Activated CD8-positive, alpha-beta memory T cell treated with anti-CD3 and anti-CD28 coated beads for 4 hours (primary cell): ENCODE data around the gene TANGO2.
"Not testable (repeated sequence)": the region's sequence is repeated elsewhere in the genome, so short reads cannot be mapped to it uniquely, and the experiment has no call there.

ENCODE experiments used
- DNase-seq, 2 donors: peaks; one replicate each; pipeline ENCODE4 v3.0.0-alpha.2; 2020; ENCODE audit warnings: low read depth in 2 of 2

Gene TANGO2

DNA sequence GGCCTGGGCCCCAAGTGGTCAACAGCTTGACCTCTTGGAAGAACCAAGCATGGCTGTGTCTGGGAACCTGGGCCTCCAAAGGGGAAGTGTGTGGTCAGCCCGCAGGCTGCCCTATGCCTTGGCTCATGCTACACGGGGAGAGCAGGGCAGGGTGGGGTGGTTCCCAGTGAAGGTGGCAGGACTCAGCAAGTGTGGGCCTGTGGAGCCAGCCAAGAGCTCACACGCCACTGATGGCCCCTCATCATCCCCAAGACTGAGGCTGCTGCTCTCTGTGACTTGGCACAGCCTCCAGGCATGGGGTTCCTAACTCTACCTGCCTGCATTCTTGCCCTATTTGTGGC lies 43.2 kb downstream of the TANGO2 start:
- DNase-seq: no peak

DNA sequence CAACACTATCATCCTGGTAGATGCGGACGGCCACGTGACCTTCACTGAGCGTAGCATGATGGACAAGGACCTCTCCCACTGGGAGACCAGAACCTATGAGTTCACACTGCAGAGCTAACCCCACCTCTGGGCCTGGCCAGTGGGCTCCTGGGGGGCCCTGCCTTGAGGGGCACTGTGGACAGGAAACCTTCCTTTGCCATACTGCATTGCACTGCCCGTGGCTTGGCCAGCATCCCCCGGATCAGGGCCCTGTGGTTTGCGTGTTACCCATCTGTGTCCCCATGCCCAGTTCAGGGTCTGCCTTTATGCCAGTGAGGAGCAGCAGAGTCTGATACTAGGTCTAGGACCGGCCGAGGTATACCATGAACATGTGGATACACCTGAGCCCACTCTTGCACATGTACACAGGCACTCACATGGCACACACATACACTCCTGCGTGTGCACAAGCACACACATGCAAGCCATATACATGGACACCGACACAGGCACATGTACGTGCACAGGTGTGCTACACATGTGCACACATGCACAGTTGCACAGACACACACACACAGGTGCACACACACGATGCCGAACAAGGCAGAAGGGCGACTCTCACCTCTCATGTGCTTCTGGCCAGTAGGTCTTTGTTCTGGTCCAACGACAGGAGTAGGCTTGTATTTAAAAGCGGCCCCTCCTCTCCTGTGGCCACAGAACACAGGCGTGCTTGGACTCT lies 43.8 kb downstream of the TANGO2 start:
- no peak for DNase-seq

DNA sequence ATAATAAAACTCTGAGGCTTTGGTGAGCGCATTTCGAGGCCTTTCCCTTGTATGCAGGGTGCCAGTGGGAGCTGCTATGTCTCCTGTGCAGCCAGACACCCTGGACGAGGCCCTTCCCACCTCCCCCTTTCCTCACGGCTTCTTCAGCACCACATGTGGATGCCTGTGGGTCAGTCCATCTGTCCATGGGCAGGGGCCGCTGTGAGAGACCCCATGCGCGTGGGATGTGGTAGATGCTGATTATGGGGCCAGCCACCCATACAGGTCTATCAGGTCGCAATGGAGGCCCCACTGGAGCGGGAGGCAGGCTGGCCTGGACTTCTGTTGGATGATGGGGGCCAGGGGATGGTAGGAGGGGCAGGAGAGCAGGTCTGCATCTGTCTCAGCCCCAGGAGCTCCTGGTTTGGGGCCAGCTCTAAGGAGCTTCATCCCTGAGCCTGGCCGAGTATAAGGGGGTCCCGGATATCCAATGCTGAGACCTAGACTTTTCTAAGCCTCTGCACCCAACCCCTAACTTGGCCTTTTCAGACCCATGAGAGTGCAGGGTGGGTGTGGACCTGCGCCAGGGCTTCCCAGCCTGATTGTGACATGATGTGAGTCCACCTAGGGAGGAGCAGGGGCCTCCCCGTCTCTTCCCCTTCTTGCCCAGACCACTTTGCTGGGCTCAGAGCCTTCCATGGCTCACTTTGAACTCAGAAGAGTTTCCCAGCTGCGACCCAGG lies 45.1 kb downstream of the TANGO2 start:
- no peak for DNase-seq

DNA sequence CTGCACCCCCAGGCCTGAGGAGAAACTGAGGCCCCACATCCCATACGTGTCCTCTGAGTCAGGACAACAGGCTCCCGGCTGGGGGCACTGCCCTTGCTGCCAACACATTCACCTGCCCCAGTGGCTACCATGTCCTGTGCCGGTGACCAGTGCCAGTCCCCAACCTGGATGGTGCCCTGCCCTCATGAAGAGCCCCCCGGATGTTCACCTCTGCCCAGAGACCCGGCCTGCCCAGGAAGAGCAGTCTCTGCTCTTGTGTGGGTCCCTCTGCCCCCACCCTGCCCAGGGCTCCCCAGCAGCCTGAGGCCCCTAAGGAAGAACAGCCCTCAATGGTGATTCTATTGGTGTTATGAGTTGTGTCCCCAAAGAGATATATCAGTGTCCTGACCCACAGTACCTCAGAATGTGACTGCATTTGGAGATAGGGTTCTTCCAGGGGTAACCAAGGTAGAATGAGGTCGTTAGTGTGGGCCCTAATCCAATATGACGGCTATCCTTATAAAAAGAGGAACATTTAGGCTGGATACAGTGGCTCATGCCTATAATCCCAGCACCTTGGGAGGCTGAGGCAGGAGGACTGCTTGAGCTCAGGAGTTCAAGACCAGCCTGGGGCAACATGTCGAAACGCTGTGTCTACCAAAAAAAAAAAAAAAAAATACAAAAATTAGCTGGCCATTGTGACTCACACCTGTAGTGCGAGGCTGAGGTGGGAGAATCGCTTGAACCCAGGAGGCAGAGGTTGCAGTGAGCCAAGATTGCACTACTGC lies 45.9 kb downstream of the TANGO2 start:
- DNase-seq: no peak

DNA sequence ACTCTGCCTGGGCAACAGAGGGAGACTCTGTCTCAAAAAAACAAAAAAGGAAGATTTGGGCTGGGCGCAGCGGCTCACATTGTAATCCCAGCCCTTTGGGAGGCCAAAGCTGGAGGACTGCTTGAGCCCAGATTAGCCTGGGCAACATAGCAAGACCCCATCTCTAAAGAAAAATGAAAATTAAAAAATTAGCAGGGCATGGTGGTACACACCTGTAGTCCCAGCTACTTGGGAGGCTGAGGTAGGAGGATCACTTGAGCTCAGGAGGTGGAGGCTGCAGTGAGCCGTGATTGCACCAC lies 46.4 kb downstream of the TANGO2 start:
- DNase-seq: not testable (repeated sequence)

DNA sequence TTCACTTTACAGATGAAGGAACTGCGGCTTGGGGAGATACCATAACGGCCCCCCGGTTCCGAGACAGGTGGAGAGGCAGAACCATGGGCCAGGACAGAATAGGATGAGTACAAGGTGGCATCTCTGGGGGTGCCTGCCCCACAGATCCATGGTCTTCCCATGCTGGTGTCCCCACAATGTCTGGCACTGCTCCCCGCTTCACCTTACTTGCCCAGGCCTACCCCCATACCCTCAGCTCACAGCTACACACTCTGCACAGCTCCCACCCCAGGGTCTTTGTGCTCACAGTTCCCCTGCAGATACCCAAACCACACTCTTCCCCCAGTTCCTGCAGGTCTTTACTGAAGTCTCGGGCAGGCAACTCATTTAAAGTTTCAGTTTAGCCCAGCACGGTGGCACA lies 47.7 kb downstream of the TANGO2 start:
- DNase-seq: no peak

DNA sequence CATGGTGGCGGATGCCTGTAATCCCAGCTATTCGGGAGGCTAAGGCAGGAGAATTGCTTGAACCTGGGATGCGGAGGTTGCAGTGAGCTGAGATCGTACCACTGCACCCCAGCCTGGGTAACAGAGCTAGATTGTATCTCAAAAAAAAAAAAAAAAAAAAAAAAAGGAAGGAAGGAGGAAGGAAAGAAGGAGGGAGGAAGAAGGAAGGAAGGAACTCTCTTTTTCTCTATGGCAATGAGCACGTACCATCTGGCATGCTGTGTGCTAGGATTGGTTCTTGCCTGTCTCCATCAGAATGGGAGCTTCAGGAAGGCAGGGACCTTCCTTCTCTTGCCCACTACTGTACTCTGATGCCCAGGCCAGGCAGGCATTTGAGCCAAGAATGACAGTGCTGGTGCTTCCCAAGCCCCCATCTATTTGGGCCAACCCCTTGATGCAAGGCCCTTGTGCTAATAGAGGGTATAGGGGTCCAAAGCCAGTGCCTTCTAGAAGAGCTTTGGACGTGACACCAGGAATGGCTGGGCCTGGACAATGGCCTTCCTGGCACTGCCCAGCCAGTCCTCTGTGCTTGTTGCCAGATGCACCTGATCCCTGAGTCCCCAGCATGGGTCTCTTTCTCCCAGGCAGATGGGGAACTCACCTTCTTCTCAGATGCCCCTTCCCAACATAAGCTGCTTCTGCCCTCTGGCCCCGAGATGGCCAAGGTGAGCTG lies 48.6 kb downstream of the TANGO2 start:
- no peak for DNase-seq

DNA sequence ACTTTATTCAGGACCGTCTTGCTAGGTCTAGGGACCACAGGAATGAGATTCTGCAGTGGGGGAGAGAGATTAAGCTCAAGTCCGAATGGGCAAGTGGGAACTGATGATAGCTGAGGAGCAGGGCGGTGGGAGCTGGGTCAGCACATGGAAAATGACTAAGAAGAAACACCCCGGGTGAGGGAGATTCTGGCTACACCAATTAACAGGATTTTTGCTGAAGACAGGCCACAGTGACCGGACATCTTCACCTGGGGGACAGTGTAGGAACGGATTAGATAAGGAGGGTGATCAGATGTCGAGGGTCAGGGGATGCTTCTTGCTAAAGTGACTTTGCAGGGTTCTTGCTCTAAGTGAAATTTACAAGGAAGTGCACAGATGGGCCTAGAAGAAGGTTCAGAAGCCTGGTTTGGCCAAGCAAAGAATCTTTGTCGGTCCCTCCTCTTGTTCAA lies 50.6 kb downstream of the TANGO2 start:
- no peak for DNase-seq

DNA sequence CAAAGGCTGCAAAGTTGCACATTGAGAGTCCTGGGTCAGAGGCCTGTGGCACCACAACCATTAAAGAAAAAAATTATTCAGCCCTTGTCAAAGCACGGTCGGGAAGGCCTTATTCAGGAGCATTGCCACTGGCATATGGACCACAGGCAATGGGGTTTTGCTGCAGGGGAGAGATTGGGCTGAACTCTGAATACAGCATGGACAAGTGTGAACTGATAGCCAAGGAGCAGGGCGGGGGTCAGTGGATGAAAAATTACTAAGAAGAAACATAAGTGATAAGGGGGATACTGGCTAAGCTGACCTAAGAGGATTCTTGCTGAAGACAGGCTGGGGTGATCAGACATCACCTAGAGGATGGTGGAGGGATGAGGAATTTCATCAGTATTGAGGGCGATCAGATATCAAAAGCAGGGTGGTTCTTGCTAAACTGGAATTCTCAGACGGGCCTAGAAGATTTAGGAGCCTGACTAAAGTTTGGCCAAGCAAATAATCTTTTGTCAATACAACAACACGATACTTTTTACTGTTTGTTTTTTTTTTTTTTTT lies 55.8 kb downstream of the TANGO2 start:
- no peak for DNase-seq

DNA sequence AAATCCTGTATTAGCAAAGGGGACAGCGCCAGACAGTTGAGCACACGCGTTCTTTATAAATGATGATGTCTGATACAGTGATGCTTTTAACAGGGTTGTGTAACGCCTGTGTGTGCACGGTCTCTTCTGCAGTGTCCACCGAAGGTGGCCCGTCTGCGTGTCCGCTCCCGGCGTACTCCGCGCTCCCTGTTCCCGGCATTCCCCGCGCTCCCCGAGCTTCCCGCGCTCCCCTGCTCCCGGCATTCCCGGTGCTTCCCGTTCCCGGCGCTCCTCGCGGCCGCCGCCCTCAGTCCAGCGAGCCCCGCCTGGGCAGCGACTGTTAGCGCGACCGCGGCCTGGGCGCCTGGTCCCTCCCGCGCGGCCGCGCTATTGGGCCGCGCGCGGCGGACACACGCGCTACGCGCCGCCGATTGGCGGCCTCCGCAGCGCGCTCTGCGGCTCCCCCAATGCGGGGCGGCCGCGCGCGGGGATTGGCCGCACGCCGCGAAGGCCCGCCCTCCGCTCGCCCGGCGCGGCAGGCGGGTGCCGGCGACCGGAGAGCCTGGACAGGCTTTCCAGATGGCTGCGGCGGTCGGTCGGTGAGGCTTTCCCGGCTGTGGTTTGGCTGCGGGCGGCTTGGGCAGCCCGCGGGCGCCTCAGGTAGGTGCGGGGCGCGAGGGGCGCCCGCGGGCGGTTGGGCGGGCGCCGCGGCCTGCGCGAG lies 59.0 kb downstream of the TANGO2 start, which contains the start of gene DGCR8:
TSS of gene DGCR8 (plus strand) at position 497 of the 700 bp plus-strand sequence. CDS start 5,723 bp downstream, outside the sequence.
- DNase-seq: peak; percentile 27 to 30

DNA sequence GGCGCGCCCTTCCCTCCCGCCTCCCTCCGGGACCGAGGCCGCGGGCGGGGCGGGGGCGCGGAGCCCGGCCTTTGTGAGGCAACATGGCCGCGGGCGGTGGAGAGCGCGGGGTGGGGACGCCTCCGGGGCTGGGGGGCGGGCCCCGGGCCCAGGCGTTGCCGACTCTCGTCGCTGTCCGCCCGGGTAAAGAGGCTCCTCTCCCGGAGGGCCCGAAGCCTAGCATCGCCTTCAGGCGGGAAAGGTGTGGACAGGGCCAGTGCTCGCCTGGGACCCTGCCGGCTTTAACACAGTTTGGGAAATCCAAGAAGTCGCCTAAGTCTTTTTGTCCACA lies 59.5 kb downstream of the TANGO2 start:
- peak; percentile 35 to 50 for DNase-seq

DNA sequence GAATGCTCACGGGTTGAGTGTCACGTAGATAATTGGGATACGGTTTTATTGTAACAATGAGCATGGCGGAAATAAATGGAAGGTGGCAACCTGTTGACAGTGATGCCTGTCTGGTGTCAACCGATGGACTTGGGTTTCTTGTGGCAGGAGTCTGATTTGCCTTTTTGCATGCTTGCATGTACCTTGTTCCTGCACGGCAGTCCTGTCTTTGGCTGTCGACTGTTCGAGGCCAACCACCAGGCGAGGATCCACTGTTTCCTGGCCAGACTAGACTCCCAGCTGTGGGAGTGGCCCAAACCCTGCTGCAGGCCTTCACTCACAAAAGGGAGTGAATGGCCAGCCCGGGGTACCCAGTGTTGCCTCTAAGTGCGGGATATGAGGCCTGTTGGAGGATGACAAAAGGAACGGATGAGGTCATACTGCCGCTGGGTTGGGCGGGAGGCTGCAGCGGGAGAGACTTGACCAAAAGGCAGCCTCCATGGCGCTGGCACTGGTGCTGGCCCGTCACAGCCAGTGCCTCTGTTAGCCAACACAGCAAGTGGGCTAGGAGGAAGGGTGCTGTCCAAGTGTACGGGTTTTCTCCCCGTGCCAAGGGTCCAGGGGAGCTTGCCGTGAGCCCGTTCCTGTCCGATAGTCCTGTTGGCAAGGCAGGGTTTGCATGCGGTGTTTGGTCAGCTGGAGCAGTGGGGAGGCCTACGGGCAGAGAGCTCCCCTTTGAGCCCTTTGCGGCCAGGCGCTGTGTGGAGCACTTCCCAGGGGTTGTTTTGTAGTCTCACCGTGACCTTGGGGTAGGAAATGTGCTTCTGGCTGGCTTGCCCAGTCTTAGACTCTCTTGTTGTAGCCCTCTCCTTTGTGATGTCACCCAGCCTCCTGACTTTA lies 60.1 kb downstream of the TANGO2 start:
- no peak for DNase-seq

DNA sequence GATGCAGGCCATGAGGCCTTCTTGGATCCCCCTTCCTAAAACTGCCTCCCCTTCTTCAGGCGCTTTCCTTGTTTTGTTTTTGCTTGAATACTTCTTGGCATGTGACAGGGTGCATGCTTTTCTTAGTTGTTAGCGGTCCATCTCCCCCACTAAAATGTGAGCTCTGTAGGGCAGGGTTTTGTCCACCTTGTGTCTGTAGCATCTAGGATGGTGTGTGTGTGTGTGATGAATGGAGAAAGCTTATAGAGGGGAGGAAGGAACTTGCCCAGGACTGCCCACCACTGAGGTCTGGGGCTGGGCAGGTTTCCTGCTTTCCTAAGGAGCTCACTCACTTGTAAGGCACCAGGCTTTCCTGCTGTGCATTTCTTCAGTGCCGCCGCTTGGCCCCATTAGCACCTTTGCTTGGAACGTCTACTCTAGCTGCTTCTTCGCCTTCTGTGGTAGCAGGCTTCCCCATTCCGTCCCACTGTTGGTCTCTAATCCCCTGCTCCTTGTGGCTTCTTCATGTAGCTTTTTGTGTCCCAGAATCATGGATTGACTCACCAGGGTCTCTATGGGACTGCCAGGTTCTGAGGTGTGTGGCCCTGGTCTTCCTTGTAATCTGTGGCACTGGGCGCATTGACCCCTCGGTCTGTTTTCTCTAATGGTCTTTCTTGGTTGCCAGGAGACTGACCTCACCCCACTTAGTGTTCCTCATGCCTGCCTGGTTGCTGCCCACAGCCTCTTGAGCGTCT lies 62.4 kb downstream of the TANGO2 start:
- DNase-seq: no peak

DNA sequence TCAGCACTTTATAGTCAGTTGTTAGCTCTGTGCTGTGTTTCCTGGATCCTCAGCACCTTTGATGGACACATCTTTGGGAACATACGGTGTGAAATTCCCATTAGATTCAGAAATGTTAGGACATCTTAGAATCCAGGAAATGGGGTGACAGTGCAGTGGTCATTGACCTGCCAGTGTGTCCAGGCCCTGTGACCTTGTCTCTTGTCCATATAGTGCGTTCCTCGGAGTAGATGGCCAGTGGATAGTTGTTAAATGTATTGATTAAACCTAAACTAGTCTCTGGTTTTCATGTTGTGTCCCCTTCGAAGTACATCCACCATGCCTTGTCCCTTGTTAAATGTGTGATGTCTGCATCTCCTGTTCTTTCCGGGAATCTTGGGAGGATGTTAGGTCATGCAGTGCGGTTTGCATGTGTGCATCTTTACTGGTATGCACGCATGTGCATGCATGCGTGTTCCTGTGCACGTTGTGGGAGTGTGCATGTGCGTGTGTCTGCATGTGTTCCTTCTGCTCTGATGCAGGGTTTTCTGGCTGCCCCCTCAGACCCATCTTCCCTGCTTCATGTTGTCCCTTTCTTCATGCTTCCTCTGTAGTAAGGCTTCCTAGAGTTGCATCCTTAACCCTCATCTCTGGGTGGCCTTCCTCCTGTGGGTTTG lies 63.1 kb downstream of the TANGO2 start:
- no peak for DNase-seq

DNA sequence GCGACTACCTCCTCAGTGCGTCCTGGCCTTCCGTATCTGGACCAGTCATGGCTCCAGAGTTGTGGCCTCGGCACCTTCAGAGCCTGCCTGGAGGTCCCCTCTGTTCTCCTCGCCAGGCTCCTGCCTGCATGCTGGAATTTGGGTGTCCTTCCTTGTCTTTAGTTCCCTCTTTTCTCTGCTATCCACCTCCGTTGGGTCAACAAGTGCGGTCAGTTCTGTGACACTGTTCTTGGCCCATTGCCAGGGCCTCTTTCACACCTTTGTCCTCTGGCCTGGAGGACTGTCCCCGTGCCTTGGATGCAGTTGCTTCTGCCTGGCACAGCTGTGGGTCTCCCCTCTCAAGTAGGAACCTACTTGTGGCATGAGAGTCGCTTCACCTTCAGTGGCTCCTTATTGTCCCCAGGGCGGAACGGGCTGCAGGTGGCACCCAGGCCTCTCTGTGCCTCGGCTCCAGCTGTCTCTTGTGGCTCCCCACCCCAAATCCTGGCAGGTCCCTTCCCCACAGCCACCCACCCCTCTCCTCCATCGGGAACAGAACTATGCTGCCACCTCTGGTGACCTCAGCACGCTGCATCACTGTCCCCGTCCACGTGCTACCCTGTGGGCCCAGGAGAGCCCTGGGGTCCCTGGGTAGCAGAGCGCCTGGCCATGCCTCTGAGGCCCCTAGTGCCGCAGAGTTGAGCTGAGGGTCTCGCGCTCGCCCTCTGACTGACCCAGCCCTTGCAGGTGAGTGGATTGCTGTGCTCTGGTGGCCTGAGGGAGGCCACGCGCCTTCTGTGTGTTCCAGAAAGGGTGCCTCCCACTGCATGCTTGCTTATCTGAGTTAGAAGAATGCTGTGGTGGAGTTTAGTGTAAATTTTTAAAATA lies 63.9 kb downstream of the TANGO2 start:
- DNase-seq: no peak

DNA sequence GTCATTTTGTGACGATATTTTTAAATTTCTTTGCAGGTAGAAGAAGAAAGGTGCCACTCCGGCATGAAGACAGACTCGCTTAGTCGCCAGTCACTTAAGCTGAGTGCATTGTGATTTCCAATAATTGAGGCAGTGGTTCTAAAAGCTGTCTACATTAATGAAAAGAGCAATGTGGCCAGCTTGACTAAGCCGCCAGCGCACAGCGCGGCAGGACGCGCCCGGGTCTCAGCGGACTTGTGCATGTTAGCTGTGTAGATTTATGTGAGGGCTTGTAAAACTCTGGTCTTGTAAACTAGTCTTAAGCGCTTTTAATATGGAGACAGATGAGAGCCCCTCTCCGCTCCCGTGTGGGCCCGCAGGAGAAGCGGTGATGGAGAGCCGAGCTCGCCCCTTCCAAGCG lies 64.7 kb downstream of the TANGO2 start:
- no peak for DNase-seq

DNA sequence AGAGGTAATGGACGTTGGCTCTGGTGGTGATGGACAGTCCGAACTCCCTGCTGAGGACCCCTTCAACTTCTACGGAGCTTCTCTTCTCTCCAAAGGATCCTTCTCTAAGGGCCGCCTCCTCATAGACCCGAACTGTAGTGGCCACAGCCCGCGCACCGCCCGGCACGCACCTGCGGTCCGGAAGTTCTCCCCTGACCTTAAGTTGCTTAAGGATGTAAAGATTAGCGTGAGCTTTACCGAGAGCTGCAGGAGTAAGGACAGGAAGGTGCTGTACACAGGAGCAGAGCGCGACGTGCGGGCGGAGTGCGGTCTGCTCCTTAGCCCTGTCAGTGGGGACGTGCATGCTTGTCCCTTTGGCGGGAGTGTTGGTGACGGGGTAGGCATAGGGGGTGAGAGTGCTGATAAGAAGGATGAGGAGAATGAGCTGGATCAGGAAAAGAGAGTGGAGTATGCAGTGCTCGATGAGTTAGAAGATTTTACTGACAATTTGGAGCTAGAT lies 65.2 kb downstream of the TANGO2 start:
- DNase-seq: no peak

DNA sequence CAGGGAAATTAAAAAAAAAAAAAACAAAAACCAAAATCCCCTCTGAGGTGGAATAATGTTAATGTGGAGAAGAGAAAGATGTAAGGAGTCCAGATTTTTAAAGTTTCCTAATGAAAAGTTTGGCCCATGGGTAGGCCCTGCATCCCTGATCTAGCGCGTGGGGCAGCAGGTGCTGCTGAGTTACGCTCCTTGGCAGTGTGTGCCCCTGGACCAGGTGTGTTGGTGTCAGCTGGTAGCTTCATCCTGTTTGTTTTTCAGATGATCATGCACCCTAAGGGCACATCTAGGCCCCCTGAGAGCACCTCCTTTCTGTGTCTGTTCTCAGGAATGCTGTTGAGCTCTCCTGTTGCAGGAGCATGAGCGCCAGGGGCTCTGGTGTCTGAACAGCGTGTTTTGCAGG lies 65.9 kb downstream of the TANGO2 start:
- DNase-seq: no peak
